GM19193 (cell line): ENCODE data around the gene TMEM176A.

ENCODE experiments used
- POLR2A ChIP-seq: IDR thresholded peaks from 4 replicates; pipeline ENCODE4 v1.6.1; 2011; ENCODE audit not compliant: insufficient read depth, insufficient read length; ENCODE audit errors: extremely low read depth

The TMEM176A gene, protein sequence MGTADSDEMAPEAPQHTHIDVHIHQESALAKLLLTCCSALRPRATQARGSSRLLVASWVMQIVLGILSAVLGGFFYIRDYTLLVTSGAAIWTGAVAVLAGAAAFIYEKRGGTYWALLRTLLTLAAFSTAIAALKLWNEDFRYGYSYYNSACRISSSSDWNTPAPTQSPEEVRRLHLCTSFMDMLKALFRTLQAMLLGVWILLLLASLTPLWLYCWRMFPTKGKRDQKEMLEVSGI

DNA sequence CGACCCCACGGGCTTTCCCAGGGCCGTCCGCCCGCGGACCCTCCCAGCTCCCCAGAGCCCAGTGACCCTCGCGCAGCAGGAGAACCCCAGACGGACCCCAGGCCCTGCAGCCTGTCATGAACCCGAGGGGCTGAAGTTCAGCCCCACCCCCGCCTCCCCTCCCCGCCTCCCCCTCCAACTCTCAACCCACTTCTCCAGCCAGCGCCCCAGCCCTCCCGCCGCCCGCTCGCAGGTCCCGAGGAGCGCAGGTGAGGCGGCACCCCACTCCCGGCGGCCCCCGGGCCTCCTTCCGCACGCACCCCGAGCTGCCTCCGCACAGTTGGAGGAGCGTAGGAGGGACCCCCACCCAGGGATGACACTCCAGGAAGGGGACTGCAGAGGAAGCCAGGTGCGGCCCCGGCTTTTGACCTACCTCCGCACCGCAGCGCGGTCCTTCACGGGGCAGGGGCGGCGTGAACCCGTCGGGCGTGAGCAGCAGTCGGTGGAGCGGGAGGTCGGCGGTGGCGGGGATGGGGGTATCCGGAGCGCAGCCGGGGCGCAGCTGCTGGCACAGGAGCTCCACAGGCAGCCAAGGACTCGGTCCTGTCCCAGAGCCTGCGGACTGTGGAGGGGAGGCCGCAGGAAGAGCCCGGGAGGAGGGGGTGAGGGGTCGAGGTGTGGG lies at the start of gene TMEM176A:
TSS of gene TMEM176A (plus strand) at position 189 of the 661 bp plus-strand sequence. CDS start 782 bp downstream, outside the sequence.
- no peak for TF ChIP-seq POLR2A

DNA sequence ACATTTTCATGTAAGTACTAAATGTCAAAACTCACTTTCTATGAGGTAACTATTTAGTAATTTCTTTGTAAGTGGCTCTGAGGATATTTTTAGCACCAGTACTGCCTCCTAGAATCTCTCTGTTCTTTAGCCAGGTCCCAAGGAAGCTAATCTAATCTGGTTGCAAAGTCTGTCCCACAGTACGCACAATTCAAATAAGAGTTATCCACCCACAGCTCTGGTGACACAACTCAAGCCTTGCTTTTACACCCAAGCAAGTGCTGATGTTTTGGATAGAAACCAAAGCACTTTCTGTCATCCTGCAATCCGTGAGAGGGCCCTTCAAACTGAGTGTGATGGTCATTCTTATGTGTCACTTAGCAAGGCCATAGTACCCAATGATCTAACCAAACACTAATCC lies 48.9 kb upstream of the TMEM176A start:
- no peak for TF ChIP-seq POLR2A

DNA sequence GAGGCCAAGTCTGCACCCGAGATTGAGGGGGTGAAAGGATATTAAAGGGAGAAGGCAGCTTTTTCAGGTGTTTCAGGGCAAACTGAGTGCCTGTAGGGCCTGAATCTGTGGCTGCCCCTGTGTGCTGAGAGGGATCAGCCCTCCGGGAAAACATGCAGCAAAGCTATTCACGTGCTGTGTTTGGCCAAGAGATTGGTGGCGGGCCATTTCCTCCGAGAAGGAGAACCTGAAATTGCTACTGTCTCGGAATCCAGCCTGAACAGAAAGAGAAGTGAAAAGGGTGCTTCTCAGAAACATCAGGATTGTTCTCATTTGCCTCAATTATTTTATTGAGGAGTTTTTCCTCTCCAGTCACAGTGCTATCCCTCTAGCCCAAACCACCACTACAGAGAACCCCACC lies 47.3 kb upstream of the TMEM176A start:
- TF ChIP-seq POLR2A = no peak

DNA sequence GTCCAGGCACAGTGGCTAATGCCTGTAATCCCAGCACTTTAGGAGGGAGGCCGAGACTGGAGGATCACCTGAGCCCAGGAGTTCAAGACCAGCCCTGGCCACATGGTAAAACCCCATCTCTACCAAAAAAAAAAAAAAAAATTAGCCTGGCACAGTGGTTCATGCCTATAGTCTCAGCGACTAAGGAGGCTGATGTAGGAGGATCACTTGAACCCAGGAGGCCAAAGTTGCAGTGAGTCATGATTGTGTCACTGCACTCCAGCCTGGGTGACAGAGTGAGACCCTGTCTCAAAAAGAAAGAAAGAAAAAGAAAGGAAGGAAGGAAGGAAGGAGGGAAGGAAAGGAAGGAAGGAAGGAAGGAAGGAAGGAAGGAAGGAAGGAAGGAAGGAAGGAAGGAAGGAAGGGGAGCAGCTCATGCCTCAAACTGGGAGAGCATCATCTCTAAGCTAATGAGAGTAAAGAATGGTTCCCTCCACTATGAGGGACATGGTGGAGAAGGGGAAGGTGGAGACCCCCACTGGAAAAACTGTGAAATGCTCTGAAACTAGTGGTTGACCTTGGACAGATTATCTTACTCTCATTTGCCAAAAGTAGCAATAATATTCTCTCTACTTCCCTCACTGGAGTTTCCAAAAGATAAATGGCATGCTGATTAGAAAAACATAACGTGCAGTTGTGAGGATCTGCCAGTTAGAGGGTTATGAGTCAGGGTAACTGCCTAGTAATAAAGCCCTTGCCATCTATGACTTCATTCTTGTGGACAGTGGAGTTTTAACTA lies 46.6 kb upstream of the TMEM176A start:
- no peak for TF ChIP-seq POLR2A

DNA sequence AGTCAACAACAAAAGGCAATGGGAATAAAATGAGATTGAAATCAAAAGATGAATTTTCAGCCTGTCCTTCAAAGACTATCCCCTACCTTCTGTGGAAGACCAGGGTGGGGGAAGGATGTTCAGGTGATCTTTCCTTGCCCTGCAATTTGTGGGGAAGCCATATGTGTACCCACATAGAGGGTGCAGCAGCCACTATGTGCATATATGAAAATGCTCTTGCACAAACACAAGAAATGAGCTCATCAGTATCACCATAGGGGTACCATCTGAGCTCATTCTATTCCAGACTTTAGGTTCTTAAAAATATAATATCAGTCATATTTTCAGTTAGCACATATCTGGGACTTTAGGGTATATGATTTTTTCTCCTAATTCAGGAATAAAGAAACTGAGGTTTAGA lies 45.6 kb upstream of the TMEM176A start:
- TF ChIP-seq POLR2A = no peak

DNA sequence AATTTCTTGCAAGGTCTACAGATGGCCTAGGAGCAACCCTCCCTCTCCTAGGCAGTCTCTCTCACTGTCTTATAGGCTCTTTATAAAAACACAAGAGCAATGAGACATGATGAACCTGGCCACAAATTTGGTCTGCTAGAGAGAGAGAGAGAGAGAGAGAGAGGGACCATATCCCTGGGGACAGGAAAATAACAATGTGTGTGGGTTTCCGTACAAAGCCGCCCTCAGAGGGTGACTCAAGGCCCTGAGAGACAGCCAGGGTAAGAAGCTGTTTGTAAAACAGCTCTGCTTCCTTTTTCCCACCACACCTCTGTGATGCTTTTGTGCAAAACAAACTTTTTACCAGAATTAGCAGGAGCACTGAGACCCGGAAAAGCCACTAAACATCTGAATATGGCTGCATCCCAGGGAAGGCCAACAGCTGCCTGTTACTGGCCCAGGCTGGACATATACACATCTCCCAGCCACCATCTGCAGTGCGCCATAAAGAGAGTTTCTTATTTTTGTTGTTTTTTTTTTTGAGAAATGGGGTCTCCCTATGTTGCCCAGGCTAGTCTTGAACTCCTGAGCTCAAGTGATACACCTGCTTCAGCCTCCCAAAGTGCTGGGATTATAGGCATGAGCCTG lies 45.0 kb upstream of the TMEM176A start:
- no peak for TF ChIP-seq POLR2A

DNA sequence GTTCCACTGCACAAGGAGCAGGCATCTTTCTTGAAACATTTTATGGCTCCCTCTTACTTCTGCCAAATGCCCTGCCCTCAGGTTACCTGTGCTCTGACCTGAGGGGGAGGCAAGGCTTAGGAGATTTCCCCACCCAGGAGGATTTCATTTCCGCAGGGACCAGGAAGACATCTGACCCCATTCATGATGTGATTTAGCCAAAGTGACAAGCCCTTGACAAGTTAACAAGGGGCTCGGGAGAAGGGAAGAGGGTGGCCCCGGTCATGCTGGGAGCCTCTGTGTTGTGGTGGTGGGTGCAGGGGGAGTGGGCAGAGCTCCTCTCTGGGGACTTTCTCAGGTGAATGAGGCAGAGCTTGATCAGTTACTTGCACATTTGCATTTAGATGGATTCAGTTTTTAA lies 44.4 kb upstream of the TMEM176A start:
- TF ChIP-seq POLR2A = no peak

DNA sequence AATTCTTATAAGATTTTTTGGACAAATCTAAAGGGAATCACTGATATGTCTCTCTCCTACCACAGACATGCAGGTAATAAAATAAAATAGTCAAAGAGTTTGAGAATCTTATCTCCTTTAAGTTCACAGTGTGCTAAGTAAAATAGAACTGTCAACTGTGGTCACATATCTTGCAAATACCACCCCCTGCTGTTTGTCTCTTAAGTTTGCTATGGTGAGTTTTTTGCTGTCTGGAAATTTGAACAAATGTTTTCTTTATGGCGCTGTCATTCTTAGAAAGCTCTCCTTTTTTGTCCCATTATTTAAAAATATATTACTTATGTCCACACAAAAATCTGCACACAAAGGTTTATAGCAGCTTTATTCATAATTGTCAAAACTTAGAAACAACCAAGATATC lies 43.7 kb upstream of the TMEM176A start:
- no peak for TF ChIP-seq POLR2A

DNA sequence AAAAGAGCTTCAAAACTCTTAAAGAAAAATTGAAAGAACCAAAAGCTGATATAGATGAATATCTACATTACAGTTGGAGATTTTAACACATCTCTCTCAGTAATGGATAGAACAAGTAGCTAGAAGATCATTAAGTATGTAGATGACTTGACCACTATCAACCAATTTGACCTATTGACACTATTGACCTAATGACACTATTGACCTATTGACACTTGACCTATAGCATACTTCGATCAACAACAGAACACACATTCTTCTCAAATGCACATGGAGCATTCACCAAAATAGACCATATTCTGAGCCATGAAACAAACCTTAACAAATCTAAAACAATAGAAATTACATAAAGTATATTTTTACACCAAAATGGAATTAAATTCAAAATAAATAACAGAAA lies 41.1 kb upstream of the TMEM176A start:
- no peak for TF ChIP-seq POLR2A

DNA sequence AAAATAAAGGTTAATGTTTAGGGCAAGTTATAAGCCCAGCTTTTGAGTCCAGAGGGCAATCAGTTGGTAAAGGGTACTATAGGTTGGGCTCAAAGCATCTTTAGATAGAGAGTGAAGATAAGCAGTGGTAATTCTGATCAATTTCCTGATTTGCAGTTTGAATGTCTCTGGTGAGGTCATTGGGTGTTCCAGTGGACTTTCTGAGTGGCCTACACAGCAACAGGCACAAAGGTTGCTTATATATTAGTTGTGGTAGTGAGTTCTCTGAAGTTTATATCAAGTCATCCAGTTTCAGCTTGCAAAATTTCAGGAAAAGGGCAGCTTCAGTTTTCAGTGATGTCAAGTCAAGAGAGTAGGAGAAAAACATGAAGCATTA lies 34.2 kb upstream of the TMEM176A start:
- TF ChIP-seq POLR2A = no peak

DNA sequence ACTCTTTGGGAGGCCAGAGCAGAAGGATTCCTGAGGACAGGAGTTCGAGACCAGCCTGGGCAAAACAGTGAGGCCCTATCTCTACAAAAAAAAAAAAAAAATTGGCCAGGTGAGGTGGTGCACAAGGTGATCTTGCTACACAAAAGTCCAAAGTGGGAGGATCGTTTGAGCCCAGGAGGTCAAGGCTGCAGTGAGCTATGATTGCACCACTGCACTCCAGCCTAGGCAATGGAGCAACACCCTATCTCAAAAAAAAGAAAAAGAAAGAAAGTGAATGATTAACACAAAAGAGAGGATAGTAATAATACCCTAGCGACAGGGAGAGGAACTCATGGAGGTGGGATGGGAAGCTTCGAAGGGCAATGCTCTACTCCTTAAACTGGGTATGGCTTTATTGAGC lies 30.8 kb upstream of the TMEM176A start:
- no peak for TF ChIP-seq POLR2A

DNA sequence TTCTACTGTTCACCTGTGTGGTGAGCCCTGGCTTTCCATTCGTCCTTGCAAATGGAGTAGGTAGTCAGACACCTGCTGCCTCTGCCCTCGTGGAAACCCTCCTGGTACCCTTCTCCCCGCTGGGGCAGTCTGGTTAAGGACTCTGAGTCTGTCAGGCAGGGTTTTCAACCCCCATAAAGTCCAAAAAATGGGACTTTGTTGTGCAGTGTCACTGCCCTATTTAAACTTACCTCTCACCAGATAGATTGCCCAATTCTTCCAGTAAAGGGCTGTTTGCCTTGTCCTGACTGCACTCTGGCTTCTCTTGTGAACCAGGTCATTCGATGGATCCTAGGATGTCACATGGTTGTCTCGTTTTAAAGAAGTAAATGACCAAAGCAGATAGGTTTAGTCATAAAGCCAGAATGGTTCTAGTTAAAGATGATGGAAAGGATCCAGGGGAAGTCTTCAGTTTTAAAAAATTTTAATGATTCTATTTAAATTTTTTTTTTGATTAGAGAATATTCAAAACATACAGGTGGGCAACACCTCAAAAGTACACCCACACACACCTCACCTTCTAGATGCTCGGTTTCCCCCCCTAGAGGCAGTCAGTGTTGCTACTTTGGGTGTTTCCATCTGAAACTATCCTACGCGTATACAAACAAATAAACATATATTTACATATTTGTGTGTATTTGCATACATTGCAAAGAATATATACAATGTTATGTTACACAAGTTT lies 22.4 kb upstream of the TMEM176A start:
- no peak for TF ChIP-seq POLR2A

DNA sequence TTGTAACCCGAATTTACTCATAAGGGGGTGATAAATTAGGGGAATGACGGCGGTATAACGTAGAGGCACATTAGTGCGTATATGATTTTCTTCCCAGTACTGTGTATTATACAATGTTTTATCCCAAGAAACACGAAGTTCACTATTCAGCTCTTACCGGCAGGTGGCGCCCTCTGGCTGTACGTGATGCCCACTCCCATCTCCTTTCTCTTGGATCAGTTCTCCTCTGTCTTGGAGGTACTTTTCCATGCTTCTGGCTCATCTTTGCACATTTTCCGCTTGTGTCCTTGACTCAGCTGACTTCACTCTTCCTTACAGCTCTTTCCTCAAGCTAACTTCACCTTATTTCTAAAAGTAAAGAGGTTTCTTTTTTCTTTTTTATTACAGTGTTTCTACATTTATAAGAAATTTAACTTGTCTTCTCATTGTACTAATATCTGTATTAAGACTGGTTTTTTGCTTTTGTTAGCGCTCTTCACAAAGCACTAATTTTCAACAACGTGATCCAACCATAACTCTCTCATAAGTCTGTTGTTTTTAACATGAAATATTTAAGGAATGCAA lies 21.7 kb upstream of the TMEM176A start:
- TF ChIP-seq POLR2A = no peak

DNA sequence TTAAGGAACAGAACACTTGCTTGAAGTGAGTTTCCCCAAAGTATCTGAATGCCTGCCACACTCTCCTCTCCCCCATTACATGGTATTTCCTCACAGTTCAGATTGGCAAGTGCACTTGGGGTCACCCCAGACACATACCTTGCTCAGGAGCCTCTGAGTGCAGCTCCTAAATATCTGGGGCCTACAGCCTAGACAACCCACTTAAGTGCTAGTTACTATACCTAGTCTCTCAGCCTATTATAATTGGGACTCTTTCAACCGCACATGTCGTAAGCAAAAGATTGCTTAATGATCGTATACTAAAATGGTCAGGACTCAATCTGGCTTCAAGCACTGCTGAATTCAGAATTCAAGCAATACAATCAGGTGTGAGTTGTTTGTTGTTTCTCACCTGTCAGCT lies 20.3 kb upstream of the TMEM176A start:
- TF ChIP-seq POLR2A = no peak
